Measurements from ENCODE around the gene CXorf58. TPM values are rescaled to one million over a fixed set of nuclear protein-coding genes. Genes with fewer than 3 reads are reported as not detected.

Gene CXorf58, protein sequence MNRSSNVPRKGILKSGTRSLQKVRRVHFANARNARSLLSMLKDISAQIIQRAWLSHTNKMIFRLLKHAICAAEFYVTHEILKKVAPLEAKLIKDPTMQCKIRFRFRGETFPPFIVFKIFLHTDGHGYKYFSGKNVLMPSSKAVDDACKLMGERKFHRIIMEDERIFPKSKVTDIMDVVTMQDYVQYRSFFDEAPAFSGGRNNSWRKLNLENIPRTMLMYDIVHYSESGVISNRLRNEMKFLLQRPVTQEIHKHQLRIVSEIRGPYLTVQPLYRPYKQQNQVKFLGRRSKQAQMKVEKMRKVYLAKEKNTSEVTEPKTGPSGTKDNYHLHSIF
- 0.06 TPM in 1 of 2 replicates, not detected in the other for total RNA-seq

DNA sequence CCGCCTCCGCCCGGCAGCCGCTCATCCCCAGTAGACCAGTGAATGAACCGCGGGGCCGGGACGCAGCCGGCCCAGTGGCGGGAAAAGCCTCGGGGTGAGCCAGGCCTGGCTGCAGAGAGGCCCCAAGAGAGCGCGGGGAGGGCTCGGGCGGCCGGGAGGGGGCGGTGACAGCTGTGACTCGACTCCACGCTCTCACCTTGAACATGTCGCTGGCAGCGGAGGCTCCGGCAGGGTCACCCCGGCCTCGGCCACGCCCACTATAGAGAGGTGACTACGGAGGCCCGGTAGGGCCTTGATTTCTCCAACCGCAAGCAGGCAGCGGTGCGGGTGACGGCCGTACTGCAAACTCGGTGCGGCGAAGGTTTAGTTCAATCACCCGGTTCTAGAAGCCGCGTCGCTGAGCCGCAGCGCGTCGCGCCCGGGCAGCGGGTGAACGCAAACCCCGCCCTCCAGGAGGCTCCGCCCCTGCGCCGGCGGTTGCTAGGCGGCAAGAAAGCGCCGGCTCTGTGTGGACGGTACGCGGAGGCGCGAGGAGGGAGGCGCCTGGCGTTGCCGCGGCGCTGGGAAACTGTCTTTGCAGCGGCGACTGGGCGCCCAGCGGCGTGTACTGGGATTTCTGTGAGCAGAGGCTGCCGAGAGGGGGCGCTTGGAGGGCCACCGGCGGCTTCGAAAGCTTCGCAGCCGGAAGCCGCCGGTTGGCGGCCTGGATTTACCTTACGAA, at the start of gene CXorf58, which contains the start of gene APOO:
TSS of gene CXorf58 (plus strand) at position 509 of the 721 bp plus-strand sequence. CDS start 2,297 bp downstream, outside the sequence.
TSS of gene APOO (minus strand) at position 441 of the 721 bp plus-strand sequence. CDS start at position 205, 236 bp downstream.

Other genes starting within 250 kb of the CXorf58 start
- gene PRDX4, start 240.5 kb upstream of the CXorf58 start, total RNA-seq: 237 and 304 TPM in 2 replicates
- gene ACOT9, start 164.7 kb upstream of the CXorf58 start, total RNA-seq: 48.2 and 51.1 TPM in 2 replicates
- gene SAT1, start 124.8 kb upstream of the CXorf58 start, total RNA-seq: 139 and 182 TPM in 2 replicates
- gene APOO, start 68 bp upstream of the CXorf58 start, total RNA-seq: 7.9 and 9.6 TPM in 2 replicates
- gene KLHL15, start 119.2 kb downstream of the CXorf58 start, total RNA-seq: 7.8 and 9.5 TPM in 2 replicates
- gene EIF2S3, start 146.9 kb downstream of the CXorf58 start, total RNA-seq: 195 and 202 TPM in 2 replicates
- gene ZFX, start 241.7 kb downstream of the CXorf58 start, total RNA-seq: 33.7 and 38.4 TPM in 2 replicates